HCT116 (cell line): ENCODE measurements around the gene DOCK1. TPM values are rescaled to one million over a fixed set of nuclear protein-coding genes. Genes with fewer than 3 reads are reported as not detected.

Source experiments
- ATAC-seq: fragments of 200-7000 bp; cut with Tn5 transposase; 2 replicates; pipeline ENCODE4 v1.9.1; 2020; ENCODE audit warnings: mild to moderate bottlenecking, moderate library complexity
- BruUV-seq: library from RNA; stranded (reverse); fragments of 400-500 nt; replicated peaks from 2 replicates; lab custom pipeline; 2021; lab: Mats Ljungman, UMichigan
- CTCF ChIA-PET: fragments of 300-600 bp; sonication (Branson Sonifier 250); formaldehyde crosslinking; loops from one replicate; lab custom pipeline; 2021; ENCODE audit warnings: antibody characterized with exemption; lab: Charles Lee
- POLR2A ChIA-PET: fragments of 300-600, 350-600 bp; sonication (Branson Sonifier 250); formaldehyde crosslinking; loops from one replicate; lab custom pipeline; 2021; ENCODE audit warnings: antibody characterized with exemption; lab: Charles Lee
- RAD21 ChIA-PET, 2 experiments: fragments of 300-600 bp; sonication (Branson Sonifier 250); formaldehyde crosslinking; loops; one replicate each; lab custom pipeline; 2023; ENCODE audit warnings: low total read pairs in 2 of 2; ENCODE audit not compliant: uncharacterized antibody in 2 of 2, unreplicated experiment in 2 of 2, low non-redundant PET in 1 of 2; lab: Charles Lee
- DNase-seq: peaks from one replicate; pipeline ENCODE4 v3.0.0-alpha.2; 2010; ENCODE audit warnings: low read depth, low spot score
- H2AFZ ChIP-seq: fragments of 200-600 bp; shearing (Covaris generic), sonication (generic); 2 replicates; pipeline ENCODE4 v1.6.1; 2017; ENCODE audit warnings: low read depth, mixed run types, mixed read lengths, antibody characterized with exemption, low read length; ENCODE audit not compliant: poor library complexity, severe bottlenecking
- H3K27ac ChIP-seq: 2 replicates; pipeline ENCODE4 v1.5.1; 2012; ENCODE audit warnings: low read depth, low read length
- H3K27me3 ChIP-seq: fragments of 200-600 bp; sonication (generic); 2 replicates; pipeline ENCODE4 v1.6.1; 2016; ENCODE audit warnings: mixed run types, low read length, mixed read lengths; ENCODE audit not compliant: insufficient read depth
- H3K36me3 ChIP-seq, 2 experiments: fragments of 200-500 bp in 1 of 2; fragments of 200-600 bp in 1 of 2; sonication (Bioruptor generic) in 1 of 2; sonication (generic) in 1 of 2; 2 replicates each; pipeline versions ENCODE4 v1.5.1 to v1.6.1; 2014 to 2016; ENCODE audit warnings: low read length in 2 of 2, inconsistent platforms in 1 of 2, mixed read lengths in 1 of 2, mixed run types in 1 of 2; ENCODE audit not compliant: insufficient read depth in 2 of 2, control insufficient read depth in 1 of 2
- H3K4me1 ChIP-seq, 2 experiments: fragments of 200-600 bp in 1 of 2; sonication (generic) in 1 of 2; 2 replicates each; pipeline versions ENCODE4 v1.5.1 to v1.6.1; 2012 to 2017; ENCODE audit warnings: low read length in 2 of 2, inconsistent platforms in 1 of 2, mild to moderate bottlenecking in 1 of 2, mixed read lengths in 1 of 2, mixed run types in 1 of 2, moderate library complexity in 1 of 2; ENCODE audit not compliant: insufficient read depth in 2 of 2, control insufficient read depth in 1 of 2
- H3K4me2 ChIP-seq: fragments of 200-600 bp; sonication (generic); 2 replicates; pipeline ENCODE4 v1.6.1; 2017; ENCODE audit warnings: mixed run types, low read length, mixed read lengths
- H3K4me3 ChIP-seq, 2 experiments: fragments of 200-600 bp in 1 of 2; sonication (generic) in 1 of 2; replicated peaks in 1 of 2; 2 replicates each; pipeline ENCODE4 v1.5.1; 2011 to 2016; ENCODE audit warnings: low read length in 2 of 2, control low read depth in 1 of 2, low read depth in 1 of 2, mild to moderate bottlenecking in 1 of 2, mixed read lengths in 1 of 2, mixed run types in 1 of 2
- H3K79me2 ChIP-seq: fragments of 200-600 bp; sonication (generic); 2 replicates; pipeline ENCODE4 v1.6.1; 2017; ENCODE audit warnings: mild to moderate bottlenecking, mixed run types, low read length, moderate library complexity, mixed read lengths; ENCODE audit not compliant: insufficient read depth
- H3K9ac ChIP-seq: fragments of 200-600 bp; sonication (generic); 2 replicates; pipeline ENCODE4 v1.6.1; 2016; ENCODE audit warnings: low read length, mixed read lengths
- H3K9me2 ChIP-seq: fragments of 200-600 bp; sonication (generic), shearing (Covaris generic); 2 replicates; pipeline ENCODE4 v1.6.1; 2017; ENCODE audit warnings: mixed run types, mild to moderate bottlenecking, moderate library complexity; ENCODE audit not compliant: insufficient read depth
- H3K9me3 ChIP-seq, 2 experiments: fragments of 200-500 bp in 1 of 2; fragments of 200-600 bp in 1 of 2; sonication (Bioruptor generic) in 1 of 2; sonication (generic) in 1 of 2; 2 replicates each; pipeline ENCODE4 v1.6.1; 2014 to 2017; ENCODE audit warnings: low read length in 2 of 2, mixed read lengths in 2 of 2, inconsistent platforms in 1 of 2, low read depth in 1 of 2, mild to moderate bottlenecking in 1 of 2, mixed run types in 1 of 2, moderate library complexity in 1 of 2; ENCODE audit not compliant: control insufficient read depth in 1 of 2, insufficient read depth in 1 of 2
- H4K20me1 ChIP-seq: fragments of 200-600 bp; sonication (generic), shearing (Covaris generic); 2 replicates; pipeline ENCODE4 v1.6.1; 2017; ENCODE audit warnings: mixed run types, mild to moderate bottlenecking, moderate library complexity; ENCODE audit not compliant: insufficient read depth
- EGR1 ChIP-seq: IDR thresholded peaks from 2 replicates; pipeline ENCODE4 v1.6.1; 2012; ENCODE audit warnings: low read depth
- MAX ChIP-seq: IDR thresholded peaks from 2 replicates; pipeline ENCODE4 v1.6.1; 2012
- POLR2AphosphoS5 ChIP-seq: IDR thresholded peaks from 2 replicates; pipeline ENCODE4 v1.6.1; 2011; ENCODE audit warnings: mild to moderate bottlenecking, low read depth, low read length, moderate library complexity
- RAD21 ChIP-seq: IDR thresholded peaks from 2 replicates; pipeline ENCODE4 v1.6.1; 2012; ENCODE audit warnings: low read depth, mild to moderate bottlenecking
- SRF ChIP-seq: IDR thresholded peaks from 2 replicates; pipeline ENCODE4 v1.6.1; 2012; ENCODE audit warnings: low read depth
- TCF7L2 ChIP-seq: IDR thresholded peaks from 2 replicates; pipeline ENCODE4 v1.7.0; 2011; ENCODE audit warnings: borderline replicate concordance, inconsistent platforms; ENCODE audit not compliant: insufficient read depth, insufficient read length; ENCODE audit errors: extremely low read depth
- ZFX ChIP-seq: fragments of 450-650 bp; IDR thresholded peaks from 2 replicates; pipeline ENCODE4 v1.6.1; 2017
- intact Hi-C: fragments of 100-400 bp; cut with micrococcal nuclease; formaldehyde crosslinking; loops from 2 replicates; pipeline ENCODE4 v1.10.0; 2022
- total RNA-seq: library from RNA; stranded (reverse); gene quantifications from one replicate; pipeline ENCODE4 v1.2.1, GENCODE V29; 2021; ENCODE audit not compliant: unreplicated experiment
- TF ChIP-seq, protein P1 (sequence below): IDR thresholded peaks from 2 replicates; pipeline ENCODE4 v1.6.1; 2012
- TF ChIP-seq, protein P2 (sequence below): IDR thresholded peaks from 2 replicates; pipeline ENCODE4 v1.6.1; 2012; ENCODE audit warnings: low read depth

Gene DOCK1
- total RNA-seq, 1 experiment from 2014 or later: 46.5 TPM

DNA sequence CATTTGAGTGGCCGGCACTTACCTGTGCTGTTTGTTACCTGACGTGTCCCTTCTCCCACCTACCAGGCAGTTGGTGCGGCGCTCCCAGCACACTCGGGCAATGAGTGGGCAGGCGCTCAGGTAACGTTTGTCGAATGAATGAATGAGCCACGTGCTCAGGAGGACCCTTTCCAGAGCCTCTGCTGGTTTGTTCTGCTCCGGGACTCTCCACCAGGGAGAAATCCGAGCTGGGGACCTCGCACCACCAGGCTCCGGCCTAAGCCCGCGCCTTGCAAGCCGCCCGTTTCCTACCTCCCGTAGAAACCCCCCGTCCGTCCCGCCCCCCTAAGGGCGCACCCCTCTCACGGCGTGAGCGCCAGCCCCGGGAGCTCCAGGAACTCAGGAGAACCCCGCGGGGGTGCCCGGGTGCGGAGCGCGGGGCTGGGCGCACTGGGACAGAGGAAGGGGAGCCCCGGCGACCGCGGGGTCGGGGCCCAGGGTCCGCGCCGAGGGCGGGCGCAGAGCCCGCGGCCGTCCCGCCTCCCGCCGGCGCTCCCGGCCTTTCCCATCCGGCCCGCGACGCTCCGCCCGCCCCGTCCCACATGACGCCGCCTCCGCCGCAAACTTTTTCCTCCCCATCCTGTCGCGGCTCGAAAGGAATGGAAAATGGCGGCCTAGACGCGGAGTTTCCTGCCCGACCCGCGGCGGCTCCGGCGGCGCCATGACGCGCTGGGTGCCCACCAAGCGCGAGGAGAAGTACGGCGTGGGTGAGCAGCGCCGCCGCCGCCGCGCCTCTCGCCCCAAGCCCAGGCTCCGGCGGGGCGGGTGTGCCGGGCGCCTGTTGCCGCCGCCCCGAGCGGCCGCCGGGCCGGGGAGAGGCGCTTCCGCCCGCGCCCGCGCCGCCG is at the start of gene DOCK1 (continued):
- TF ChIP-seq MAX (peak; percentile 91), POLR2AphosphoS5 (peak; percentile 76; the same call in 1 of the 2 replicates), TCF7L2 (no peak), EGR1 (peak; percentile 37; the same call in 1 of the 2 replicates), SRF (no peak)
- TF ChIP-seq, protein P1, sequence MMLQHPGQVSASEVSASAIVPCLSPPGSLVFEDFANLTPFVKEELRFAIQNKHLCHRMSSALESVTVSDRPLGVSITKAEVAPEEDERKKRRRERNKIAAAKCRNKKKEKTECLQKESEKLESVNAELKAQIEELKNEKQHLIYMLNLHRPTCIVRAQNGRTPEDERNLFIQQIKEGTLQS: no peak

DNA sequence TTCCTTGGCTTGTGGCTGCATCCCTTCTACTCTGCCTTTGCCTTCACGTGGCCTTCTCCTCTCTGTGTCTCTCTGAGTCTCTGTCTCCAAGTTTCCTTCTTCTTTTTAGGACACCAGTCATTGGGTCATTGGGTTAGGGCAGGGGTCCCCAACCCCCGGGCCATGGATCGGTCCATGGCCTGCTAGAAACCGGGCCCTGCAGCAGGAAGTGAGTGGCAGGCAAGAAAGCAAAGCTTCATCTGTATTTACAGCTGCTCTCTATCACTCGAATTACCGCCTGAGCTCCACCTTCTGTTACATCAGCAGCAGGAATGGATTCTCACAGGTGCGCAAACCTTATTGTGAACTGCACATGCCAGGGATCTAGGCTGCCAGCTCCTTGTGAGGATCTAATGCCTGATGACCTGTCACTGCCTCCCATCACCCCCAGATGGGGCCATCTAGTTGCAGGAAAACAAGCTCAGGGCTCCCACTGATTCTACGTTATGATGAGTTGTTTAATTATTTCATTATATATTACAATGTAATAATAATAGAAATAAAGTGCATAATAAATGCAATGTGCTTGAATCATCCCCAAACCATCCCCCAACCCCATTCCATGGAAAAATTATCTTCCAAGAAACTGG is 47.9 kb upstream of the DOCK1 start:
- DNase-seq (no peak), ATAC-seq (no peak; the same call in 1 of the 2 replicates)
- Histone ChIP-seq H3K9me3 (no peaks in the 10 kb centered on the region), H3K4me1 (no peaks in the 10 kb centered on the region), H4K20me1 (no peaks in the 10 kb centered on the region), H3K79me2 (no peaks in the 10 kb centered on the region), H3K9me2 (no peaks in the 10 kb centered on the region), H3K4me2 (no peak overlapping the region), H3K27ac (no peak overlapping the region), H3K27me3 (peaks cover 41% of the 10 kb centered on the region), H3K36me3 (no peaks in the 10 kb centered on the region), H2AFZ (no peak overlapping the region), H3K4me3 (no peak overlapping the region), H3K9ac (no peak overlapping the region)
- CTCF ChIA-PET: no interaction called here
- POLR2A ChIA-PET: no interaction called here
- TF ChIP-seq, protein P2, sequence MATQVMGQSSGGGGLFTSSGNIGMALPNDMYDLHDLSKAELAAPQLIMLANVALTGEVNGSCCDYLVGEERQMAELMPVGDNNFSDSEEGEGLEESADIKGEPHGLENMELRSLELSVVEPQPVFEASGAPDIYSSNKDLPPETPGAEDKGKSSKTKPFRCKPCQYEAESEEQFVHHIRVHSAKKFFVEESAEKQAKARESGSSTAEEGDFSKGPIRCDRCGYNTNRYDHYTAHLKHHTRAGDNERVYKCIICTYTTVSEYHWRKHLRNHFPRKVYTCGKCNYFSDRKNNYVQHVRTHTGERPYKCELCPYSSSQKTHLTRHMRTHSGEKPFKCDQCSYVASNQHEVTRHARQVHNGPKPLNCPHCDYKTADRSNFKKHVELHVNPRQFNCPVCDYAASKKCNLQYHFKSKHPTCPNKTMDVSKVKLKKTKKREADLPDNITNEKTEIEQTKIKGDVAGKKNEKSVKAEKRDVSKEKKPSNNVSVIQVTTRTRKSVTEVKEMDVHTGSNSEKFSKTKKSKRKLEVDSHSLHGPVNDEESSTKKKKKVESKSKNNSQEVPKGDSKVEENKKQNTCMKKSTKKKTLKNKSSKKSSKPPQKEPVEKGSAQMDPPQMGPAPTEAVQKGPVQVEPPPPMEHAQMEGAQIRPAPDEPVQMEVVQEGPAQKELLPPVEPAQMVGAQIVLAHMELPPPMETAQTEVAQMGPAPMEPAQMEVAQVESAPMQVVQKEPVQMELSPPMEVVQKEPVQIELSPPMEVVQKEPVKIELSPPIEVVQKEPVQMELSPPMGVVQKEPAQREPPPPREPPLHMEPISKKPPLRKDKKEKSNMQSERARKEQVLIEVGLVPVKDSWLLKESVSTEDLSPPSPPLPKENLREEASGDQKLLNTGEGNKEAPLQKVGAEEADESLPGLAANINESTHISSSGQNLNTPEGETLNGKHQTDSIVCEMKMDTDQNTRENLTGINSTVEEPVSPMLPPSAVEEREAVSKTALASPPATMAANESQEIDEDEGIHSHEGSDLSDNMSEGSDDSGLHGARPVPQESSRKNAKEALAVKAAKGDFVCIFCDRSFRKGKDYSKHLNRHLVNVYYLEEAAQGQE: no peak
- TF ChIP-seq RAD21 (peak; percentile 32; the same call in 1 of the 2 replicates), ZFX (no peak)
- no TSS peak for BruUV-seq
- intact Hi-C loops: no loop called here
- RAD21 ChIA-PET: no interaction called here
